HG03378 (cell line): ENCODE results near the gene PAXX.

Experiments
- ATAC-seq: cut with Tn5 transposase; IDR thresholded peaks from one replicate; pipeline ENCODE4 v1.9.1; 2021; ENCODE audit warnings: mild to moderate bottlenecking, moderate library complexity; ENCODE audit not compliant: unreplicated experiment

Gene PAXX

GRCh38 chr9:136964833-136965422 lies 27.3 kb upstream of the PAXX start:
- no peak for ATAC-seq

GRCh38 chr9:136965771-136966484 lies 26.3 kb upstream of the PAXX start:
- ATAC-seq, result no peak

DNA sequence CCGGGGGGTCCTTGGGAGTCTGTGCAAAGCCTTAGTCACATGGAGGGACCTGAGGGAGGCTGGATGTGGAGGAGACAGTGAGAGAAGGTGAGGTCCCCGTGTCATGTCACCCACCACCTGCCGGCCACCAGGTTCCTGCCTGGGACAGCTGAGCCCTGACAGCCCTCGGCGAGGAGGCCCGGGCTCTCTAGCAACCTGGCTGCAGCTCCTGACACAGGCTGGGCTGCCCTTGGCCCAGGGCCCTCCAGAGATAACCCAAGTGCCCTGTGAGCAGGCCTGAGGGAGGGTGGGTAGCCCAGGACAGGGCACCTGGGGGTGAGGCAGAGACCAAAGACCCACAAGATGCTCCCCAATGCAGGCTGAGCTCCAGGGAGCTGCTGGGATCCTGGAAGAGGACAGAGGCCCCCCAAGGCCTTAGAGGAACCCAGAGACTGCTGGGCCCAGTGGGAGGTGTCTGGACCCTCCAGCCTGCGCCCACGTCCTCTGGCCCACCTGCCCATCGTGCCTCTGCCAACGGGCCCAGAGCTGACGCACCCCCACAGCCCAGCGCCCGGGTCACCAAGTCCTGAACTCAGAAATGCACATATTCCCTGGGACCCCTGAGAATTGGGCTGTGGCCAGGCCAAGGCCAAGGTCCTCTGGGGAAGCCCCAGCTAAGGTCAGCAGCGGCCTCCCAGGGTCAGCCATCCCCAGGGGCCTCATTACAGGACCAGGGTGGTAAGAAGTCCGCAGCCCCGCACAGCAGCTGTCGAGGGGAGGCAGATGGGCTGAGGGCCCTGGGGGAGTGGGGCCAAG lies 23.7 kb upstream of the PAXX start:
- no peak for ATAC-seq

DNA sequence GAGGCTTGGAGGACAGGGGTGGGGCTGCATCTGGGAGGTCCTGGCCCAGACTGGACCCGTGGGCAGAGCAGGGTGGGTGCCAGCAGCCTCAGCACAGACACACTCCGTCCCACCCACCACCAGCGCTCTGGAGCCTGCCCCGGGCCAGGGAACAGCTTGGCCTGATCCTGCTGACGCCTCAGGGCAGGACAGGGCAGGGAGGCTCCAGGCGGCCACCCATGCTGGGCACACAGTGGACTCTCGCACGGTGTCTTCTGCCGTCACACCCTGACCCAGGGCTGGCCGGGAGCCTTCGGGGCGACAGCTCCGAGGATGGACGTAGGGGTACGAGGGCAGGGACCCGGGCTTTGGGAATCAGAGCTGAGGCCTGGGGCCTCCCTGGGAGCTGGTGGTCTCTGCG lies 23.1 kb upstream of the PAXX start:
- no peak for ATAC-seq

- no peak for ATAC-seq
These were observed 22.4 kb upstream of the PAXX start for GRCh38 chr9:136969774-136970173.

GRCh38 chr9:136970361-136970760 lies 21.9 kb upstream of the PAXX start:
- no peak for ATAC-seq

DNA sequence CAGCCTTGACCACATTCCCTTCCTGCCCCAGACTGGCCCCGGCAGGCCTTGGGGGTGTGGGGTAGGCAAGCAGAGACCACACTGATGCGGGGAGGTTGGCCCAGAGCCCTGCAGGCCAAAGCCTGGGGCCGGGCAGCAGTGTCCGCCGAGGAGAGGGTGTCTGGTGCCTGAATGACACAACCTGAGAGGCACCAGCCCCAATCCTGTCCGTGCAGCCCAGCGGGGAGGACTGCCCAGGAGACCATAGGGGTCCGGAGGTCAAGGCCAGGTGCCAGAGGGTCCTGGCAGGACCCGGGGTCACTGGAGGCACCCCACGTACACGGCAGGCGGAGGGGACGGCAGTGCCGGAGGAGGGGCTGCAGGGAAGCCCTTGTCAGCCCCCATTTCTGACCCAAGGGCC lies 20.5 kb upstream of the PAXX start:
- ATAC-seq, result no peak

DNA sequence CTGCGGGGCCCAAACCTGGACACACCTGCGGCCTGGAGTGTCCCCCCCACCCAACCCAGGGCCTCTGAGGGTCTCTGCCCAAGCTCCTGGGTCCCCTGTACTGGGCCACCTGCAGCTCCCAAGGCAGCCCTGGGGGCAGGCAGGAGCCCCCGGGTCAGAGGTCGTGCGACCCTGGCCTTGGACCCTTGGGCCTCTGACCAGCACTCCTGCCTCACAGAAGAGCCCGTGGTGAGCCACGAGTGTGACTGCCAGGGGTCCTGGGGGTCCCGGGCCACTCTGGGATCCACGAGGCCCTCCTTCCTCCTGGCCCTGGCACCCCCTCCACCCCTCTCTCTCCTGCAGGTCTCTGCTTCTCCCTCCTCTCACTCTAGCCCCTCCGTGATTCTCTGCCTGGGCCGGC lies 19.9 kb upstream of the PAXX start:
- ATAC-seq, result no peak

- no peak for ATAC-seq
These were observed 19.5 kb upstream of the PAXX start for GRCh38 chr9:136972743-136973142.

GRCh38 chr9:136973618-136974617 lies 18.3 kb upstream of the PAXX start:
- ATAC-seq, result no peak

- no peak for ATAC-seq
These were observed 17.2 kb upstream of the PAXX start for GRCh38 chr9:136974817-136975535.

DNA sequence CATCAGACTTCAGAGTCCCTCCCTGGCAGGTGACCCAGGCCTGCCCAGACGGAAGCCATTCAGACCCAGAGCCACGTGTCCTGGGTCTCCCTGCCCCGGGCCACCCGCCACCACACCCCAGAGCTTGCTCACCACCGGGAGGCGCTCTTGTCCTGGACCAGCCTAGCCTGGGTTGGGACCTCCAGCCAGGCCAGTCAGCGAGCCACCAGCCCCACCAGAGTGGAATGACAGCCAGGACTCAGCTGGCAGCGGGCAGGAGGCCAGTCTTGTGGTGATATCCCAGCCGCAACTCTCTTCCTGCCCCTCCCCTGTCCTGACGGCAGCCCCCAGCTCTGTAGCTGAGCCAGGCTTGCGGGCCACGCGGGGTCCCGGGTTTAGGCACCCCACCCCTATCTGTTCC lies 16.6 kb upstream of the PAXX start:
- ATAC-seq, result no peak

DNA sequence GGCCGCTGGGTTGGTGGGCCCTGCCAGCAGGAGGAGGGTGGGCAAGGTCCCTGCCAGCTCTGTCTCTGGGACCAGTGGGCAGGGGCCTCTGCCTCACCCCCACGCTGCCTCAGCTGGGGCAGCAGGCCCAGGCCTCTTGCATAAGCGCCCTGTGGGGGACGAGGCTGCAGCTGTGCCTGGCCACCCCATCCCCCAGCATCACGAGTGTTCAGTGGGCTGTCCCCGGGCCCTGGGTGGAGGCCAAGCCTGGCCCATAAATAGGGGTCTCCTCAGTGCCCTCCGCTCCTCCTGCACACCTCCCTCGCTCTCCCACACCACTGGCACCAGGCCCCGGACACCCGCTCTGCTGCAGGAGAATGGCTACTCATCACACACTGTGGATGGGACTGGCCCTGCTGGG lies 15.0 kb upstream of the PAXX start, which contains the start of gene PTGDS:
TSS of gene PTGDS (plus strand) at position 282 of the 400 bp plus-strand sequence. CDS start at position 357, 75 bp downstream.
- no peak for ATAC-seq

DNA sequence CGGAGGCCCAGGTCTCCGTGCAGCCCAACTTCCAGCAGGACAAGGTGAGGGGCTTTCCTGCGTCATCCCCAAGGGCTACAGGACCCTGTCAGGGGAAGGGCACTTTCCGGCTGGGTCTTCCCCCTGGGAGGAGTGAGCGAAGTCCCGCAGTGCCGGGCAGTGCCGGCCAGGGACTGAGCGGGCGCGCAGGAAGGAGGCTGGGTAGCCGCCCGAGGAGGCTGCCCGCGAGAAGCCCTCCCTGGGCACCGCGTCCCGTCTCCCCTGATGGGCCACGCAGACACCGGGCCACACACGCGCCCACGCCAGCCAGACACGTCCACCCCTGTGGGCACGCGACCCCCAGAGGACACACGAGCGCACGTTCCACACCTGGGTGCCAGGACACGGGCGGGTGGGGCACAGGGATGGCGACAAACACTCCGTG lies 14.6 kb upstream of the PAXX start:
- ATAC-seq, result no peak

- no peak for ATAC-seq
These were observed 14.0 kb upstream of the PAXX start for GRCh38 chr9:136978073-136978864.

DNA sequence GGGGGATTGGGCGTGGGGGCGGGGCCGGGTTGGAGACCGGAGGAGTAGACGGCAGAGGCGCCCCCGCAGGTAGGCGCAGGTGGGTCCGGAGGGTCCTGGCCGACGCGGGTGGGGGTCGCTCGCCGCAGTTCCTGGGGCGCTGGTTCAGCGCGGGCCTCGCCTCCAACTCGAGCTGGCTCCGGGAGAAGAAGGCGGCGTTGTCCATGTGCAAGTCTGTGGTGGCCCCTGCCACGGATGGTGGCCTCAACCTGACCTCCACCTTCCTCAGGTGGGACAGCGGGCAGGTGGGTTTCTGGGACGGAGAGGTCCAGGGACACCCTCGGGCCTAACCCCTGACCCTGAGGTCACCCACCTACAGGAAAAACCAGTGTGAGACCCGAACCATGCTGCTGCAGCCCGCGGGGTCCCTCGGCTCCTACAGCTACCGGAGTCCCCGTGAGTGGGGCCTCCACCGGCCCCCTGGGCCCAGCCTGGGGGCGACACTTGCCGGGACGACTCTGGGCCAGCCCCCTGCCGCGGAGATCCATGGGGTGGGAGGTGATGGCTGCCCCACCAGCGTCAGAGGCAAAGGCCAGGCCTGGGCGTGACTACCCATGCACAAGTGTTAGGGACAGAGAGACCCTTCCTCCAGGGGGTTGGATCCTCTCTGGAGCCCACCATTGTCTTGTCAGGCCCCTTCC lies 13.2 kb upstream of the PAXX start:
- ATAC-seq, result no peak

- no peak for ATAC-seq
These were observed 12.2 kb upstream of the PAXX start for GRCh38 chr9:136979769-136980587.
